Esophagus muscularis mucosa (tissue), 3 donors: ENCODE measurements around the gene KPNA4.

ENCODE experiments used
- CTCF ChIP-seq, 3 experiments: fragments of 200-600 bp in 2 of 3; fragments of 450-650 bp in 1 of 3; sonication (generic) in 2 of 3; IDR thresholded peaks; one replicate each; pipeline ENCODE4 v1.5.1; 2017 to 2019; ENCODE audit warnings: antibody characterized with exemption in 3 of 3, mild to moderate bottlenecking in 2 of 3, moderate library complexity in 1 of 3
- POLR2A ChIP-seq: fragments of 450-650 bp; IDR thresholded peaks from one replicate; pipeline ENCODE4 v1.6.1; 2017; ENCODE audit warnings: antibody characterized with exemption, moderate library complexity, mild to moderate bottlenecking, low read depth

DNA sequence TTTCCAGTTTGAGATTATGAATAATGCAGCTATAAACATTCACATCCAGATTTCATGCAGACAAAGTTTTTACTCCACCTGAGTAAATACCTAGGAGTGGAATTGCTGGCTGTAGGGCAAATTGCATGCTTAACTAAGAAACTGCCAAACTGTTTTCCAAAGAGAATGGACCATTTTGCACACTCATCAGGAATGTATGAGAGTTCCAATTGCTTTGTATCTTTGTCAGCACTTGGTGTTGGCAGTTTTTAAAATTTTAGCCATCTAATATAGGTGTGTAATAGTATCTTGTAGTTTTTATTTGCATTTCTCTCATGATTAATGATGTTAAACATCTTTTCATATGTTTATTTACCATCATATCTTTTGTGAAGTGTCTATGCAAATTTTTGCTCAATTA, 75.2 kb downstream of the KPNA4 start:
- TF ChIP-seq CTCF (IDR thresholded peaks at IDR 0.05): no peak
- no peak for TF ChIP-seq POLR2A
